ENCODE results near the gene ACOXL. TPM values are rescaled to one million over a fixed set of nuclear protein-coding genes. Genes with fewer than 3 reads are reported as not detected.
A peak's percentile ranks its signal among the peaks of the same experiment; 100 is the strongest.

The ACOXL gene
- total RNA-seq, 6 experiments from 2014 or later, result not detected

- peak; percentile 91 to 94 (median 93) for ATAC-seq
- Histone ChIP-seq H3K27me3 (no peaks in the 10 kb centered on the region), H3K4me1 (peaks cover 0 to 15% (median 10%) of the 10 kb centered on the region in 4 donors), H3K36me3 (peaks cover 0 to 6% (median 0%) of the 10 kb centered on the region in 4 donors), H3K27ac (no peak overlapping the region), H3K4me3 (no peak overlapping the region), H3K9me3 (no peaks in the 10 kb centered on the region)
- peak; percentile 78 to 93 (median 90) for DNase-seq
- WGBS (ENCODE audit: insufficient coverage, low coverage, low lambda C conversion rate, missing lambda C conversion rate), result 25% methylated on average over 6 of the region's 12 CpGs
- intact Hi-C loops (cut with DNase I), result no loop called here
- no peak for TF ChIP-seq POLR2A (IDR thresholded peaks at IDR 0.05)
- no peak for TF ChIP-seq CTCF (IDR thresholded peaks at IDR 0.05)
Measured at GRCh38 chr2:111161971-111162370, 429.6 kb downstream of the ACOXL start.

GRCh38 chr2:111162718-111163331 lies 430.5 kb downstream of the ACOXL start:
- DNase-seq, result no peak
- Histone ChIP-seq H3K9me3 (no peaks in the 10 kb centered on the region), H3K36me3 (peaks cover 0 to 6% (median 0%) of the 10 kb centered on the region in 4 donors), H3K27me3 (no peaks in the 10 kb centered on the region), H3K4me3 (no peak overlapping the region), H3K27ac (no peak overlapping the region), H3K4me1 (peaks cover 0 to 15% (median 10%) of the 10 kb centered on the region in 4 donors)
- TF ChIP-seq CTCF (IDR thresholded peaks at IDR 0.05) (no peak), POLR2A (IDR thresholded peaks at IDR 0.05) (no peak)
- ATAC-seq, result peak; percentile 46 to 68 (median 47)
- WGBS (ENCODE audit: insufficient coverage, low coverage, low lambda C conversion rate, missing lambda C conversion rate), result 22% methylated on average over 6 of the region's 12 CpGs
- intact Hi-C loops (cut with DNase I), result no loop called here

DNA sequence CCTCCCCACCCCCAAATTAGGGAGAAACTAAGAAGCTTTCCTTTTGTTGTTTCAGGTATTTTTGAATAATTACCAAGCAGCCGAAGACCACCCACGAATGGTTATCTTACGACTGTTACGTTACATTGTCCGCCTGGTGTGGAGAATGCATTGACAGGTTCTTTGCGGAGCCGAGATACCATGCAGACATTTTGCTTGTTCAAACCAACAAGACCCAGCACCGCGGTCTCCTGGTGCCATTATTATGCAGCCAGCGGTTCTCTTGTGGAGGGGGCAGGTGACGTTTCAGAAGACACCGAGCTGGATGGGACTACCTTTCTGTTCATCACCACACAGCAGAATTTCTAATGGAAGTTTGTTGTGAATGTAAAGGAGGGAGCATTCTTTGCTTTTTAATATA lies 431.7 kb downstream of the ACOXL start:
- DNase-seq (no peak), ATAC-seq (no peak)
- intact Hi-C loops (cut with DNase I), result no loop called here
- Histone ChIP-seq H3K9me3 (no peaks in the 10 kb centered on the region), H3K36me3 (peaks cover 0 to 6% (median 0%) of the 10 kb centered on the region in 4 donors), H3K27me3 (no peaks in the 10 kb centered on the region), H3K4me1 (peaks cover 0 to 15% (median 10%) of the 10 kb centered on the region in 4 donors), H3K27ac (no peak overlapping the region), H3K4me3 (no peak overlapping the region)
- WGBS (ENCODE audit: insufficient coverage, low coverage, low lambda C conversion rate, missing lambda C conversion rate), result 94% methylated on average over 12 of the region's 12 CpGs
- no peak for TF ChIP-seq POLR2A (IDR thresholded peaks at IDR 0.05)
- no peak for TF ChIP-seq CTCF (IDR thresholded peaks at IDR 0.05)

DNA sequence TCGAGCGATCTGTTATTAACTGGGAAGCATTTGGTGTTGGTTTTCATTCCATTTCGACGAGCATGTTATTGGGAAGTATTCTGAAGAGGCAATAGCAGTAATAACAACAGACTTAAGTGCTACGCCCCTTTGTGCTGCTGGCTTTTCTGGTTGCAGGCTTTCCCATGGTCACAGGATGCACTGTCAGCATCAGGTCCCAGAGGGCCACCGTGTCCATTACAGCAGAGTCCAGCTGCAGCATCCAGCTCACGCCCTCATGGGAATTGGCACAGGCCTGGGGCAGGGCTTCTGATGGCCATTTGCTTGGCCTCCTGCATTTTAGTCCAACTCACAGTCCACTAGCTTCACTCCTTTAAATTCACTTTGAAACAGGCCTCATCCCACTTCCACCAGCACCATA lies 432.7 kb downstream of the ACOXL start:
- no peak for ATAC-seq
- H3K36me3 ChIP-seq, result peaks cover 0 to 6% (median 0%) of the 10 kb centered on the region in 4 donors
- H3K4me3 ChIP-seq, result no peak overlapping the region
- no peaks in the 10 kb centered on the region for H3K27me3 ChIP-seq
- H3K4me1 ChIP-seq, result peaks cover 0 to 15% (median 10%) of the 10 kb centered on the region in 4 donors
- WGBS (ENCODE audit: insufficient coverage, low coverage, low lambda C conversion rate, missing lambda C conversion rate), result 77% methylated on average over 5 of the region's 7 CpGs
- no peaks in the 10 kb centered on the region for H3K9me3 ChIP-seq
- no peak for TF ChIP-seq POLR2A (IDR thresholded peaks at IDR 0.05)
- TF ChIP-seq CTCF (IDR thresholded peaks at IDR 0.05), result no peak
- intact Hi-C loops (cut with DNase I), result no loop called here
- no peak for DNase-seq
- H3K27ac ChIP-seq, result no peak overlapping the region

Measured in right lobe of liver (tissue), 6 donors.